ENCODE data around the gene HS6ST1. TPM values are rescaled to one million over a fixed set of nuclear protein-coding genes. Genes with fewer than 3 reads are reported as not detected.
"Not testable (repeated sequence)": the region's sequence is repeated elsewhere in the genome, so short reads cannot be mapped to it uniquely, and the experiment has no call there.

The HS6ST1 gene
- total RNA-seq, 1 experiment from 2014 or later, result 22.0 TPM

DNA sequence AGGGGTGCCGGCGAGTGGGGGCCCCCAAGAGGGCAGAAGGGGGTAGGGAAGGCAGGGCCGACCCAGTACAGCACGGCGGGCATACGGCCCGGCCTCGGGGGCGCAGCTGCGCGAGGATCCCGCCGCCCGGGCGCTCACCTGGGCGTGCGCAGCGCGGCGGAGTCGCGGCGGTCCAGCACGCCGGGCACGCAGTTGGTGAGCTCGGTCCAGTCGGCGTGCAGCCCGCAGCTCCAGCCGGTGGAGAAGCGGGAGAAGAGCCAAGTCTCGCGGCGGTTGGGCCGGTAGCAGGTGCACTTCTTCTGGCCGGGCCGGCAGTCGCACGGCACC lies 806 bp downstream of the HS6ST1 start:
- in situ Hi-C loops (cut with HindIII; ENCODE audit: low pct_unique_long_range_greater_than_20kb, low sequenced_read_pairs); POLR2A ChIA-PET: not testable (repeated sequence)
- CTCF ChIA-PET, result interaction anchor here (0.5 kb wide), 1 partner anchor 380 kb away, joined by 4 read pairs; no protein-coding TSS in a partner anchor

DNA sequence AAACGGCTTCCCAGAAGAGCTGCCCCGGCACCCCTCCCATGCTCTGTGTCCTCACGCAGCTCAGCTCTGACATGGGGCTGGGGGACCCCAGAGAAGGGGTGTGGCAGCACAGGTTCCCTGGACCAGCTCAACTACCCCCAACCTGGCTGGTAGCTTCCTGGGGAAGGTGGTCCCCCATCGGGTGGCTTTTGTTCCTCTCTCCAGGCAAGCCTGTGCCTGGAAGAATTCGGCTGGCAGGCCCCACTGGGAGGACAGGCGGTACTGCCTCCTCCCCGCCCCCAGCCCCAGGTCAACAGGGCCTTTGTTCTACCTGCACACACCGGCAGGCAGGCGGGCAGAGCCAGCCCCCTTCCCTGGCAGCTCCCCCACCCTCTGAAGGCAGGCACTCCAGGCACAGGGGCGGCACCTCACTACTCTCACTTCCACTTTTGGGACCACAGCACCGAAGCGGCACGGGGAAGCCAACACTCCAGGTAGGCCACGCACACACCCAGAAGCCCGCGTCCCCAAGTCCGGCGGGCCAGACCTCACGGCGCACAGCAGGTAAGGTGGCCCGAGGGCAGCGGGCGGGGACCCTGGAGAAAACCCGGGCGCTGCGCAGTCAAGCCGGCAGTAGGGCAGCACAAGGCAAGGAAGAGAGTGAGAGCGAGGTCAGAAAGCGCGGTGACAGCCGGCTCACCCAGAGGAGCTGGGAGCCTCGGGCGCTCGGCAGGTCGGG lies 1.3 kb downstream of the HS6ST1 start:
- Histone ChIP-seq H3K27ac (ENCODE audit: low read length) (no peak overlapping the region), H3K4me1 (ENCODE audit: control insufficient read depth, insufficient read depth, low read length) (peaks cover 12% of the 10 kb centered on the region), H3K4me3 (ENCODE audit: low read depth in 2 of 2, low read length in 2 of 2) (peak overlapping the region; percentile 53 to 54), H3K27me3 (ENCODE audit: control insufficient read depth, insufficient read depth, low read length) (no peaks in the 10 kb centered on the region), H3K36me3 (ENCODE audit: control insufficient read depth, insufficient read depth, low read length) (no peaks in the 10 kb centered on the region; the same call in 1 of the 2 replicates), H3K9me3 (ENCODE audit: control insufficient read depth, insufficient read depth, low read depth, low read length) (no peaks in the 10 kb centered on the region)
- in situ Hi-C loops (cut with HindIII; ENCODE audit: low pct_unique_long_range_greater_than_20kb, low sequenced_read_pairs) (no loop called here), intact Hi-C loops (cut with micrococcal nuclease; ENCODE audit: unreplicated experiment) (loop anchor here (5.0 kb wide), 1 partner anchor 85 kb away; no protein-coding TSS in a partner anchor)
- DNase-seq (ENCODE audit: low read depth, low spot score), result no peak
- ATAC-seq, result no peak
- TF ChIP-seq POLR2AphosphoS5 (IDR thresholded peaks at IDR 0.05; ENCODE audit: low read depth, low read length) (no peak), SIN3A (IDR thresholded peaks at IDR 0.05; ENCODE audit: borderline replicate concordance, insufficient read depth, low read depth, low read length) (no peak), TCF7L2 (IDR thresholded peaks at IDR 0.05; ENCODE audit: low read depth, low read length) (no peak)
- TF ChIP-seq, protein P1, sequence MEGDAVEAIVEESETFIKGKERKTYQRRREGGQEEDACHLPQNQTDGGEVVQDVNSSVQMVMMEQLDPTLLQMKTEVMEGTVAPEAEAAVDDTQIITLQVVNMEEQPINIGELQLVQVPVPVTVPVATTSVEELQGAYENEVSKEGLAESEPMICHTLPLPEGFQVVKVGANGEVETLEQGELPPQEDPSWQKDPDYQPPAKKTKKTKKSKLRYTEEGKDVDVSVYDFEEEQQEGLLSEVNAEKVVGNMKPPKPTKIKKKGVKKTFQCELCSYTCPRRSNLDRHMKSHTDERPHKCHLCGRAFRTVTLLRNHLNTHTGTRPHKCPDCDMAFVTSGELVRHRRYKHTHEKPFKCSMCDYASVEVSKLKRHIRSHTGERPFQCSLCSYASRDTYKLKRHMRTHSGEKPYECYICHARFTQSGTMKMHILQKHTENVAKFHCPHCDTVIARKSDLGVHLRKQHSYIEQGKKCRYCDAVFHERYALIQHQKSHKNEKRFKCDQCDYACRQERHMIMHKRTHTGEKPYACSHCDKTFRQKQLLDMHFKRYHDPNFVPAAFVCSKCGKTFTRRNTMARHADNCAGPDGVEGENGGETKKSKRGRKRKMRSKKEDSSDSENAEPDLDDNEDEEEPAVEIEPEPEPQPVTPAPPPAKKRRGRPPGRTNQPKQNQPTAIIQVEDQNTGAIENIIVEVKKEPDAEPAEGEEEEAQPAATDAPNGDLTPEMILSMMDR (IDR thresholded peaks at IDR 0.05), result no peak
- TF ChIP-seq, protein P2, sequence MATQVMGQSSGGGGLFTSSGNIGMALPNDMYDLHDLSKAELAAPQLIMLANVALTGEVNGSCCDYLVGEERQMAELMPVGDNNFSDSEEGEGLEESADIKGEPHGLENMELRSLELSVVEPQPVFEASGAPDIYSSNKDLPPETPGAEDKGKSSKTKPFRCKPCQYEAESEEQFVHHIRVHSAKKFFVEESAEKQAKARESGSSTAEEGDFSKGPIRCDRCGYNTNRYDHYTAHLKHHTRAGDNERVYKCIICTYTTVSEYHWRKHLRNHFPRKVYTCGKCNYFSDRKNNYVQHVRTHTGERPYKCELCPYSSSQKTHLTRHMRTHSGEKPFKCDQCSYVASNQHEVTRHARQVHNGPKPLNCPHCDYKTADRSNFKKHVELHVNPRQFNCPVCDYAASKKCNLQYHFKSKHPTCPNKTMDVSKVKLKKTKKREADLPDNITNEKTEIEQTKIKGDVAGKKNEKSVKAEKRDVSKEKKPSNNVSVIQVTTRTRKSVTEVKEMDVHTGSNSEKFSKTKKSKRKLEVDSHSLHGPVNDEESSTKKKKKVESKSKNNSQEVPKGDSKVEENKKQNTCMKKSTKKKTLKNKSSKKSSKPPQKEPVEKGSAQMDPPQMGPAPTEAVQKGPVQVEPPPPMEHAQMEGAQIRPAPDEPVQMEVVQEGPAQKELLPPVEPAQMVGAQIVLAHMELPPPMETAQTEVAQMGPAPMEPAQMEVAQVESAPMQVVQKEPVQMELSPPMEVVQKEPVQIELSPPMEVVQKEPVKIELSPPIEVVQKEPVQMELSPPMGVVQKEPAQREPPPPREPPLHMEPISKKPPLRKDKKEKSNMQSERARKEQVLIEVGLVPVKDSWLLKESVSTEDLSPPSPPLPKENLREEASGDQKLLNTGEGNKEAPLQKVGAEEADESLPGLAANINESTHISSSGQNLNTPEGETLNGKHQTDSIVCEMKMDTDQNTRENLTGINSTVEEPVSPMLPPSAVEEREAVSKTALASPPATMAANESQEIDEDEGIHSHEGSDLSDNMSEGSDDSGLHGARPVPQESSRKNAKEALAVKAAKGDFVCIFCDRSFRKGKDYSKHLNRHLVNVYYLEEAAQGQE (IDR thresholded peaks at IDR 0.05; ENCODE audit: insufficient read depth in 1 of 2, low read depth in 2 of 2, low read length in 1 of 2), result no peak
- POLR2A ChIA-PET, result no interaction called here
- CTCF ChIA-PET, result no interaction called here
- no TSS peak for BruUV-seq (replicated peaks)

More for the DNA sequence above, 806 bp downstream of the HS6ST1 start:
- peaks cover 12% of the 10 kb centered on the region for H3K4me1 ChIP-seq (ENCODE audit: control insufficient read depth, insufficient read depth, low read length)
- not testable (repeated sequence) for H3K36me3 ChIP-seq (ENCODE audit: control insufficient read depth, insufficient read depth, low read length); DNase-seq (ENCODE audit: low read depth, low spot score); ATAC-seq; BruUV-seq (replicated peaks); H3K27me3 ChIP-seq (ENCODE audit: control insufficient read depth, insufficient read depth, low read length); H3K9me3 ChIP-seq (ENCODE audit: control insufficient read depth, insufficient read depth, low read depth, low read length); H3K27ac ChIP-seq (ENCODE audit: low read length)
- intact Hi-C loops (cut with micrococcal nuclease; ENCODE audit: unreplicated experiment), result loop anchor here (5.0 kb wide), 1 partner anchor 86 kb away; no protein-coding TSS in a partner anchor
- peak overlapping the region; percentile 53 to 54 for H3K4me3 ChIP-seq (ENCODE audit: low read depth in 2 of 2, low read length in 2 of 2)

DNA sequence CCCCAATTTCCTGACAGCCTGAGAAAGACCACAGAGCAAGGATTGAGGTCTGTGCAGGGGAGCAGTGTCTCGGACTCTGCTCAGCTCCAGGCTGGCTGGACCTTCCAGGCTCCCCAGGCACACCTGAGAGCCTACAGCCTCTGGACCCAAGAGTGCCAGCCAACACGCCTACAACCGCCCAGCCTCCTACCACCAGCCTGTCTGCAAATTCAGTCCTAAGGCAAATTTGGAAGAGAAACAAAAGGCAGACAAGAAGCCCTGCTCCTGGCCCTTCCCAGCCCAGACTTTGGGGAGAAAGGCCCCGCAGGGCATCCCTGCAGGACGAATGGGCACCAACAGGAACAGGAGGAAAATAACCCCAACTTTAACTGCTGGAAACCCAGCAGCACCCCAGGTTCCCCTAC lies 1.9 kb downstream of the HS6ST1 start:
- TF ChIP-seq, protein P2 (IDR thresholded peaks at IDR 0.05; ENCODE audit: insufficient read depth in 1 of 2, low read depth in 2 of 2, low read length in 1 of 2), result no peak
- no peak for TF ChIP-seq SIN3A (IDR thresholded peaks at IDR 0.05; ENCODE audit: borderline replicate concordance, insufficient read depth, low read depth, low read length)
- TF ChIP-seq TCF7L2 (IDR thresholded peaks at IDR 0.05; ENCODE audit: low read depth, low read length), result no peak
- TF ChIP-seq, protein P1 (IDR thresholded peaks at IDR 0.05), result no peak
- TF ChIP-seq POLR2AphosphoS5 (IDR thresholded peaks at IDR 0.05; ENCODE audit: low read depth, low read length), result no peak
- in situ Hi-C loops (cut with HindIII; ENCODE audit: low pct_unique_long_range_greater_than_20kb, low sequenced_read_pairs), result no loop called here

More for the DNA sequence above, 1.9 kb downstream of the HS6ST1 start:
- DNase-seq (ENCODE audit: low read depth, low spot score) (no peak), ATAC-seq (no peak)
- ChIA-PET POLR2A (no interaction called here), CTCF (no interaction called here)
- no TSS peak for BruUV-seq (replicated peaks)
- peaks cover 12% of the 10 kb centered on the region for H3K4me1 ChIP-seq (ENCODE audit: control insufficient read depth, insufficient read depth, low read length)
- H3K36me3 ChIP-seq (ENCODE audit: control insufficient read depth, insufficient read depth, low read length), result no peaks in the 10 kb centered on the region; the same call in 1 of the 2 replicates
- H3K27me3 ChIP-seq (ENCODE audit: control insufficient read depth, insufficient read depth, low read length), result no peaks in the 10 kb centered on the region
- intact Hi-C loops (cut with micrococcal nuclease; ENCODE audit: unreplicated experiment), result loop anchor here (5.0 kb wide), 1 partner anchor 84 kb away; no protein-coding TSS in a partner anchor
- H3K4me3 ChIP-seq (ENCODE audit: low read depth in 2 of 2, low read length in 2 of 2), result peak overlapping the region; percentile 53 to 54
- no peaks in the 10 kb centered on the region for H3K9me3 ChIP-seq (ENCODE audit: control insufficient read depth, insufficient read depth, low read depth, low read length)
- H3K27ac ChIP-seq (ENCODE audit: low read length), result no peak overlapping the region

All from Panc1 (cell line).